Astrocyte (in vitro differentiated cells and primary cell): ENCODE measurements around the gene CHST11. TPM values are rescaled to one million over a fixed set of nuclear protein-coding genes. Genes with fewer than 3 reads are reported as not detected.

Experiments used
- DNase-seq: peaks from one replicate; pipeline ENCODE4 v3.0.0-alpha.2; 2010; ENCODE audit warnings: low read depth
- FAIRE-seq: peaks from 2 replicates; lab custom pipeline; 2011; peaks lifted over from hg19 to GRCh38; lab: Jason Lieb, UNC
- H2AFZ ChIP-seq: 2 replicates; pipeline ENCODE4 v1.6.0; 2012; ENCODE audit warnings: low read depth, low read length, inconsistent platforms
- H3K27ac ChIP-seq: 2 replicates; pipeline ENCODE4 v1.5.1; 2011; ENCODE audit warnings: low read depth, low read length, inconsistent platforms
- H3K27me3 ChIP-seq: 2 replicates; pipeline ENCODE4 v1.6.0; 2011; ENCODE audit warnings: low read length, inconsistent platforms; ENCODE audit not compliant: insufficient read depth
- H3K36me3 ChIP-seq: 2 replicates; pipeline ENCODE4 v1.5.1; 2011; ENCODE audit warnings: low read length, inconsistent platforms; ENCODE audit not compliant: insufficient read depth
- H3K4me1 ChIP-seq: 2 replicates; pipeline ENCODE4 v1.5.1; 2011; ENCODE audit warnings: low read length, inconsistent platforms; ENCODE audit not compliant: insufficient read depth
- H3K4me2 ChIP-seq: 2 replicates; pipeline ENCODE4 v1.6.0; 2012; ENCODE audit warnings: low read length, inconsistent platforms
- H3K4me3 ChIP-seq: 2 replicates; pipeline ENCODE4 v1.5.1; 2011; ENCODE audit warnings: low read depth, mild to moderate bottlenecking, low read length, inconsistent platforms; ENCODE audit not compliant: insufficient read depth
- H3K79me2 ChIP-seq: 2 replicates; pipeline ENCODE4 v1.6.0; 2012; ENCODE audit warnings: mild to moderate bottlenecking, low read length, inconsistent platforms; ENCODE audit not compliant: insufficient read depth
- H3K9ac ChIP-seq: 2 replicates; pipeline ENCODE4 v1.6.0; 2012; ENCODE audit warnings: mild to moderate bottlenecking, low read length, inconsistent platforms
- H3K9me3 ChIP-seq: 2 replicates; pipeline ENCODE4 v1.5.1; 2012; ENCODE audit warnings: low read depth, mild to moderate bottlenecking, low read length, inconsistent platforms; ENCODE audit not compliant: insufficient read depth
- H4K20me1 ChIP-seq: 2 replicates; pipeline ENCODE4 v1.6.0; 2012; ENCODE audit warnings: low read length, inconsistent platforms; ENCODE audit not compliant: insufficient read depth
- H3K27ac Mint-ChIP-seq: one replicate; pipeline ENCODE4 v1.8.0; 2021; ENCODE audit warnings: mild to moderate bottlenecking, mixed read lengths; ENCODE audit not compliant: unreplicated experiment
- H3K27me3 Mint-ChIP-seq: one replicate; pipeline ENCODE4 v1.8.0; 2021; ENCODE audit warnings: low read depth, mixed read lengths; ENCODE audit not compliant: unreplicated experiment
- H3K36me3 Mint-ChIP-seq: one replicate; pipeline ENCODE4 v1.8.0; 2021; ENCODE audit warnings: low read depth, mixed read lengths; ENCODE audit not compliant: unreplicated experiment
- H3K4me1 Mint-ChIP-seq: one replicate; pipeline ENCODE4 v1.8.0; 2021; ENCODE audit warnings: low read depth, mixed read lengths; ENCODE audit not compliant: unreplicated experiment
- H3K4me3 Mint-ChIP-seq: one replicate; pipeline ENCODE4 v1.8.0; 2021; ENCODE audit warnings: mild to moderate bottlenecking, moderate library complexity, mixed read lengths; ENCODE audit not compliant: unreplicated experiment
- H3K9me3 Mint-ChIP-seq: one replicate; pipeline ENCODE4 v1.8.0; 2021; ENCODE audit warnings: mild to moderate bottlenecking, mixed read lengths; ENCODE audit not compliant: unreplicated experiment
- EZH2 ChIP-seq: IDR thresholded peaks from 2 replicates; pipeline ENCODE4 v1.6.1; 2012; ENCODE audit warnings: mild to moderate bottlenecking, low read length, inconsistent platforms; ENCODE audit not compliant: insufficient read depth
- total RNA-seq: library from RNA; stranded (reverse); gene quantifications from 2 replicates; pipeline ENCODE4 v1.2.1, GENCODE V29; 2021
- TF ChIP-seq, protein P1 (sequence below): IDR thresholded peaks from 2 replicates; pipeline ENCODE4 v1.5.1; 2011; ENCODE audit warnings: low read depth, mild to moderate bottlenecking, inconsistent platforms, low read length, moderate library complexity; ENCODE audit not compliant: insufficient read depth

CHST11 gene
- total RNA-seq, 1 donor from 2014 or later, result 30.2 TPM

DNA sequence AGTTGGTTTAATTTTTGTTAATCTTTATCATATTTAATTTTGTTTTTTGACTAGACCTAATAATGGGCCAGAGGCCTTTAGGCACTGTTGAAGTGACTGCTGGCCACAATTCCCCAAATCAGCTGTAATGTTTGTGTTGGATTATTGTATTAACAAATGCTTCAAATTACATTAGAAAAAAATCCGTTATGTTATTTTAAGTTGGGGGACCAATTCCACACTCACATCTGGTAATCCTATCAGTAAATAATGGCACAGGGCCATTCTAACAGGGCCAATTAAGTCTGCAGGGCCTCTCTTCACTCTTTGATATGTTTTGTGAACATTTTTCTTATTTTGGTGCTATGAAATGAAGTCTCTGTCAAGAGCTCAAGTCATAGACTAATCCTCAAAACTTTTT, 39.6 kb downstream of the CHST11 start:
- peaks cover 4% of the 10 kb centered on the region for H3K36me3 Mint-ChIP-seq
- no peak overlapping the region for H3K27ac Mint-ChIP-seq
- Histone ChIP-seq H3K9ac (no peak overlapping the region), H3K36me3 (no peaks in the 10 kb centered on the region), H2AFZ (no peak overlapping the region), H3K4me2 (no peak overlapping the region), H3K4me1 (peaks cover 17% of the 10 kb centered on the region), H3K9me3 (no peaks in the 10 kb centered on the region), H3K79me2 (peaks cover 66% of the 10 kb centered on the region), H3K27ac (no peak overlapping the region), H4K20me1 (peaks cover 59% of the 10 kb centered on the region), H3K27me3 (no peaks in the 10 kb centered on the region), H3K4me3 (no peak overlapping the region)
- H3K27me3 Mint-ChIP-seq, result no peaks in the 10 kb centered on the region
- H3K9me3 Mint-ChIP-seq, result peaks cover 2% of the 10 kb centered on the region
- TF ChIP-seq EZH2, result no peak
- TF ChIP-seq, protein P1, sequence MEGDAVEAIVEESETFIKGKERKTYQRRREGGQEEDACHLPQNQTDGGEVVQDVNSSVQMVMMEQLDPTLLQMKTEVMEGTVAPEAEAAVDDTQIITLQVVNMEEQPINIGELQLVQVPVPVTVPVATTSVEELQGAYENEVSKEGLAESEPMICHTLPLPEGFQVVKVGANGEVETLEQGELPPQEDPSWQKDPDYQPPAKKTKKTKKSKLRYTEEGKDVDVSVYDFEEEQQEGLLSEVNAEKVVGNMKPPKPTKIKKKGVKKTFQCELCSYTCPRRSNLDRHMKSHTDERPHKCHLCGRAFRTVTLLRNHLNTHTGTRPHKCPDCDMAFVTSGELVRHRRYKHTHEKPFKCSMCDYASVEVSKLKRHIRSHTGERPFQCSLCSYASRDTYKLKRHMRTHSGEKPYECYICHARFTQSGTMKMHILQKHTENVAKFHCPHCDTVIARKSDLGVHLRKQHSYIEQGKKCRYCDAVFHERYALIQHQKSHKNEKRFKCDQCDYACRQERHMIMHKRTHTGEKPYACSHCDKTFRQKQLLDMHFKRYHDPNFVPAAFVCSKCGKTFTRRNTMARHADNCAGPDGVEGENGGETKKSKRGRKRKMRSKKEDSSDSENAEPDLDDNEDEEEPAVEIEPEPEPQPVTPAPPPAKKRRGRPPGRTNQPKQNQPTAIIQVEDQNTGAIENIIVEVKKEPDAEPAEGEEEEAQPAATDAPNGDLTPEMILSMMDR, result no peak
- H3K4me3 Mint-ChIP-seq, result no peak overlapping the region
- no peak for FAIRE-seq
- DNase-seq, result no peak
- H3K4me1 Mint-ChIP-seq, result peaks cover 8% of the 10 kb centered on the region

GRCh38 chr12:104498211-104498801, 41.6 kb downstream of the CHST11 start:
- no peaks in the 10 kb centered on the region for H3K27me3 ChIP-seq
- H3K4me2 ChIP-seq, result peak overlapping the region; percentile 15
- H3K9me3 ChIP-seq, result no peaks in the 10 kb centered on the region
- H3K79me2 ChIP-seq, result peaks cover 51% of the 10 kb centered on the region
- H3K27ac ChIP-seq, result no peak overlapping the region
- no peak overlapping the region for H3K27ac Mint-ChIP-seq
- peaks cover 17% of the 10 kb centered on the region for H3K4me1 ChIP-seq
- H3K9me3 Mint-ChIP-seq, result no peaks in the 10 kb centered on the region
- no peak overlapping the region for H3K4me3 ChIP-seq
- H3K9ac ChIP-seq, result no peak overlapping the region
- no peaks in the 10 kb centered on the region for H3K36me3 ChIP-seq
- TF ChIP-seq, protein P1, result no peak
- no peak for TF ChIP-seq EZH2
- DNase-seq, result peak; percentile 66
- H2AFZ ChIP-seq, result no peak overlapping the region
- H3K27me3 Mint-ChIP-seq, result no peaks in the 10 kb centered on the region
- H3K4me1 Mint-ChIP-seq, result peaks cover 7% of the 10 kb centered on the region
- FAIRE-seq, result no peak
- H3K4me3 Mint-ChIP-seq, result no peak overlapping the region
- H4K20me1 ChIP-seq, result peaks cover 73% of the 10 kb centered on the region
- peaks cover 7% of the 10 kb centered on the region for H3K36me3 Mint-ChIP-seq

DNA sequence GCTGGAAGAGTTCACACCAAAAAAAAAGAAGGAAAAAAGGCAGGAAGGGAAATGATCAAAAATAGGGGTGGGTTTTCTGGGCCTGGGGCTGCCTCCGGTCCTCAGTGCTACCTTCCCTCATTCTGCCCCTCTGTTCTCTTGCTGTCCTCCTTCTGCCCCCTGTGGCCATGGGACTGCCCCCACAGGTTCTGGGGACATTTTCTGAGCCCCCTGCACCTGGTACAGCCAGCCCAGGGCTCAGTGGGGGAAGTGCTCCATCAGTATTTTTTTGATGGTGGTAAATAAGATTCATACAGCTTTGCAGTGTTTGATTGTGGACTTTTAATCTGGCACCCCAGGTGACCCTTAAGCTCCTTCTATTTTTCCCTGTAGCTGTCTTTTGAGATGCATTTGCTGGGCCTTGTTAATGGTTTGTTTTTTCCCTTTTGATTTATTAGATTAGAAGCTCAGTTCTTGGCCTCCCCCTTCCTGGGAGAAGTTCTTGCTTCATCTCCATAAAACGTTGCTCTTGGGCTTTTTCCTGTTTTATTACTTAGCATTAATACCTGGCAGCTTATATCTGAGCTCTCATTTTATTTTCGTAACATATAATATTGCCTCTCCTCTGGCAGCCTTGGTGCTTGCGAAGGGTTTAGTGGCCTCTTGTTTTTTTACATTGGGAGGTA, 43.1 kb downstream of the CHST11 start:
- Histone ChIP-seq H3K36me3 (no peaks in the 10 kb centered on the region), H3K4me1 (peaks cover 6% of the 10 kb centered on the region), H4K20me1 (peaks cover 79% of the 10 kb centered on the region), H3K9me3 (no peaks in the 10 kb centered on the region), H3K4me3 (no peak overlapping the region), H2AFZ (no peak overlapping the region), H3K4me2 (no peak overlapping the region), H3K9ac (no peak overlapping the region), H3K27ac (no peak overlapping the region), H3K27me3 (no peaks in the 10 kb centered on the region), H3K79me2 (peaks cover 47% of the 10 kb centered on the region)
- DNase-seq (no peak), FAIRE-seq (no peak)
- TF ChIP-seq, protein P1, result no peak
- no peak for TF ChIP-seq EZH2
- Mint-ChIP-seq H3K4me1 (peaks cover 11% of the 10 kb centered on the region), H3K27ac (peak overlapping the region; percentile 55), H3K27me3 (no peaks in the 10 kb centered on the region), H3K4me3 (no peak overlapping the region), H3K36me3 (peaks cover 7% of the 10 kb centered on the region), H3K9me3 (no peaks in the 10 kb centered on the region)
